SH-SY5Y (cell line): Measurements from ENCODE around the gene PFDN5.

Experiments
- GATA2 ChIP-seq: IDR thresholded peaks from 2 replicates; pipeline ENCODE4 v1.6.1; 2011; ENCODE audit warnings: mild to moderate bottlenecking, low read depth, low read length
- GATA3 ChIP-seq: IDR thresholded peaks from 2 replicates; pipeline ENCODE4 v1.6.1; 2011; ENCODE audit warnings: low read depth, mild to moderate bottlenecking, low read length, moderate library complexity

- TF ChIP-seq GATA2 (no peak), GATA3 (no peak)
Observed at GRCh38 chr12:53328043-53328435, 32.7 kb downstream of the PFDN5 start.
